GM12892 (cell line): ENCODE measurements around the gene NEK2.

Experiments
- POLR2A ChIP-seq: IDR thresholded peaks from 2 replicates; pipeline ENCODE4 v1.6.1; 2011; ENCODE audit warnings: low read depth, low read length, control low read depth
- POLR2AphosphoS5 ChIP-seq: IDR thresholded peaks from 2 replicates; pipeline ENCODE4 v1.6.1; 2011; ENCODE audit warnings: low read depth, low read length, control low read depth
- TAF1 ChIP-seq: IDR thresholded peaks from 2 replicates; pipeline ENCODE4 v1.6.1; 2011; ENCODE audit warnings: low read depth, mild to moderate bottlenecking, control low read depth, low read length, borderline replicate concordance

- TF ChIP-seq POLR2AphosphoS5 (no peak), POLR2A (no peak), TAF1 (no peak)
Observed at GRCh38 chr1:211685823-211686222, 10.4 kb upstream of the NEK2 start.
